ENCODE measurements around the gene ISG15.

DNA sequence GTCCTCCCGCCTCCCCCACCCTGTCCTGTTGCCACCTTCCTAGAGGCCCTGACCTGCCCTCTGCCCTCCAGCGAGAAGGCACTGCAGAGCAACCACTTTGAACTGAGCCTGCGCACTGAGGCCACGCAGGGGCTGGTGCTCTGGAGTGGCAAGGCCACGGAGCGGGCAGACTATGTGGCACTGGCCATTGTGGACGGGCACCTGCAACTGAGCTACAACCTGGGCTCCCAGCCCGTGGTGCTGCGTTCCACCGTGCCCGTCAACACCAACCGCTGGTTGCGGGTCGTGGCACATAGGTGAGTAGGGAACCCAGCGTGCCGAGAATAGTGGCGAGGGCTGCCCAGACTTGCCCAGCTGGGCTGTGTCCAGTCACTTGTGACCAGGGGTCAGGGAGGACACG is 40.4 kb downstream of the ISG15 start:
- TF ChIP-seq, protein P1, sequence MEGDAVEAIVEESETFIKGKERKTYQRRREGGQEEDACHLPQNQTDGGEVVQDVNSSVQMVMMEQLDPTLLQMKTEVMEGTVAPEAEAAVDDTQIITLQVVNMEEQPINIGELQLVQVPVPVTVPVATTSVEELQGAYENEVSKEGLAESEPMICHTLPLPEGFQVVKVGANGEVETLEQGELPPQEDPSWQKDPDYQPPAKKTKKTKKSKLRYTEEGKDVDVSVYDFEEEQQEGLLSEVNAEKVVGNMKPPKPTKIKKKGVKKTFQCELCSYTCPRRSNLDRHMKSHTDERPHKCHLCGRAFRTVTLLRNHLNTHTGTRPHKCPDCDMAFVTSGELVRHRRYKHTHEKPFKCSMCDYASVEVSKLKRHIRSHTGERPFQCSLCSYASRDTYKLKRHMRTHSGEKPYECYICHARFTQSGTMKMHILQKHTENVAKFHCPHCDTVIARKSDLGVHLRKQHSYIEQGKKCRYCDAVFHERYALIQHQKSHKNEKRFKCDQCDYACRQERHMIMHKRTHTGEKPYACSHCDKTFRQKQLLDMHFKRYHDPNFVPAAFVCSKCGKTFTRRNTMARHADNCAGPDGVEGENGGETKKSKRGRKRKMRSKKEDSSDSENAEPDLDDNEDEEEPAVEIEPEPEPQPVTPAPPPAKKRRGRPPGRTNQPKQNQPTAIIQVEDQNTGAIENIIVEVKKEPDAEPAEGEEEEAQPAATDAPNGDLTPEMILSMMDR (IDR thresholded peaks at IDR 0.05 in 8 of 11, conservative IDR thresholded peaks at IDR 0.05 in 3 of 11), result no peak
- TF ChIP-seq POLR2A (IDR thresholded peaks at IDR 0.05) (no peak), POLR2AphosphoS5 (IDR thresholded peaks at IDR 0.05) (no peak)
